Erythroblast (primary cell): ENCODE measurements around the gene PTPRT.

Experiments
- GATA1 ChIP-seq: IDR thresholded peaks from 2 replicates; pipeline ENCODE4 v1.6.1; 2011; ENCODE audit warnings: low read depth, mild to moderate bottlenecking, control low read depth, low read length, moderate library complexity
- POLR2A ChIP-seq: IDR thresholded peaks from 2 replicates; pipeline ENCODE4 v1.6.1; 2011; ENCODE audit warnings: mild to moderate bottlenecking, low read length

DNA sequence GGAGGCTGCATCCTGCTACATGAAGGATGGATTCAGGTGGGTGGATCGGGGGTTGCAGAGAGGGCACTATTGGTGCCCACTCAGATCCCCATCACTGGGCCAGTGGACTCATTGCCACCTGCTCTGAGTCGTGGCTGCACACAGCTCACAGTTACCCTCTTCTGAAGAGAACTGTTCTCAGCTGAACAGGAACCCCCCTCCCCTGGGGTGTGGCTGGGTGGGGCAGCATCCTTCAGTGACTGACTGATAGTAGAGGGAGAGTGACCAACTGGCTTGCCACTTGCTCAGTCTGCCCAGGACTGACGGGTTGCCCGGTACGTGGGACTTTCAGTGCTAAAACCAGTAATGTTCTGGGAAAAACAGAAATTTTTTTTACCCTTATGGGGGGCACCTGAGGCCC is 1077.5 kb downstream of the PTPRT start:
- TF ChIP-seq POLR2A (no peak), GATA1 (no peak)
